Adipocyte (in vitro differentiated cells): Measurements from ENCODE around the gene UBC.
A peak's percentile ranks its signal among the peaks of the same experiment; 100 is the strongest.
"Not testable (repeated sequence)": the region's sequence is repeated elsewhere in the genome, so short reads cannot be mapped to it uniquely, and the experiment has no call there.

Source experiments
- DNase-seq: peaks from one replicate; pipeline ENCODE4 v3.0.0-alpha.2; 2015; ENCODE audit warnings: low read depth
- H3K27me3 ChIP-seq: replicated peaks from 2 replicates; pipeline ENCODE4 v1.7.0; 2013; ENCODE audit warnings: mild to moderate bottlenecking, low read length, moderate library complexity; ENCODE audit not compliant: control insufficient read depth, insufficient read depth
- H3K36me3 ChIP-seq: 2 replicates; pipeline ENCODE4 v1.7.0; 2013; ENCODE audit warnings: low read length, mild to moderate bottlenecking, moderate library complexity; ENCODE audit not compliant: control insufficient read depth, insufficient read depth, severe bottlenecking
- H3K4me1 ChIP-seq: 2 replicates; pipeline ENCODE4 v1.7.0; 2013; ENCODE audit warnings: mild to moderate bottlenecking, low read length, moderate library complexity; ENCODE audit not compliant: control insufficient read depth, insufficient read depth
- H3K4me3 ChIP-seq: 2 replicates; pipeline ENCODE4 v1.7.0; 2013; ENCODE audit warnings: mild to moderate bottlenecking, low read length, moderate library complexity
- H3K9ac ChIP-seq: 2 replicates; pipeline ENCODE4 v1.7.0; 2013; ENCODE audit warnings: mild to moderate bottlenecking, low read length, moderate library complexity
- H3K9me3 ChIP-seq: 2 replicates; pipeline ENCODE4 v1.7.0; 2013; ENCODE audit warnings: mild to moderate bottlenecking, low read length, moderate library complexity; ENCODE audit not compliant: control insufficient read depth

Gene UBC

DNA sequence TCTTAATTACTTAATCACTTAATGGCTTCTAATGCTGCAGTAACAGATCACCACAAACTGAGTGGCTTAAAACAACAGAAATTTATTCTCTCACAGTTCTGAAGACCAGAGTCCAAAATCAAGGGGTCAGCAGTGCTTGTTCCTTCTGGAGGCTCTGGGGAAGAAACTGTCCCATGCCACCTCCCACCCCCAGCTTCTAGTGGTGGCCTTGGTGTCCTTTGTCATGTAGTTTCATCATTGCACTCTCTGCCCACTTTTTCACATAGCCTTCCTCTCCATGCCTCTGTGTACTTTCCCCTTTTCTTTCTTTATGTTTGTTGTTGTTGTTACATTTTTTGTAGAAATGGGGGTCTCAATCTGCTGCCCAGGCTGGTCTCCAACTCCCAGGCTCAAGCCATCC is 16.1 kb upstream of the UBC start:
- no peak for DNase-seq
- H3K36me3 ChIP-seq, result no peaks in the 10 kb centered on the region
- H3K9ac ChIP-seq, result no peak overlapping the region

DNA sequence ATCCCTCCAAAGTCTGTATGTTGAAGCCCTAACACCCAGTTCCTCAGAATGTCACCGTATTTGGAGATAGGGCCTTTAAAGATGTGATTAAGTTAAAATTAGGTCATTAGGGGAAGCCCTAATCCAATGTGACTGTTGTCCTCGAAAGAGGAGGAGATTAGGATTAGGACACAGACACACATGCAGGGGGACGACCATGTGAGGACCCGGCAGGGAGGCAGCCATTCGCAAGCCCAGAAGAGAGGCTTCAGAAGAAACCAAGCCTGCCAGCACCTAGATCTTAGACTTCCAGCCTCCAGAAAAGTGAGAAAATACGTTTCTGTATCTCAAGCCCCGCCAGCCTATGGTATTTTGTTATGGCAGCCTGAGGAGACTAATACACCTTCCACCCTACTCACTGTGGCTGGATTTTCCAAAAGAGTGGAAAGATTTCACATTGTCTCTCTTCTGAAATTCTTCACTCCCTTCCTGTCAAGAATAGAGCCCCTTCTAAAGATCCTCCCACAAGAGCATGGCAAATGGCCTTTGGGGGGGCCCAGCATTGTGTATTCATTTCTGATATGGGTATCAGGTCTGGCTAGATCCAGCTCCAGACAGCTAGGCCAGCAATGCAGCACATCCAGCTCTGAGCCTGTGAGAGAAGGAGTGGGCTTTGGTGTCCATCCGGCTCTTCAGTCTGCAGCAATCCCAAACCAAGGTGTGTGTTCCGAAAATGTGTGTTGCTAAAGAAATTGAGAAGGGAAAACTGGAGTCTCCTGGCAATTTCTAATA is 15.4 kb upstream of the UBC start:
- H3K9ac ChIP-seq, result no peak overlapping the region
- peaks cover 7% of the 10 kb centered on the region for H3K4me1 ChIP-seq
- no peaks in the 10 kb centered on the region for H3K36me3 ChIP-seq
- DNase-seq, result no peak
- H3K9me3 ChIP-seq, result no peaks in the 10 kb centered on the region
- no peaks in the 10 kb centered on the region for H3K27me3 ChIP-seq
- no peak overlapping the region for H3K4me3 ChIP-seq

More for the DNA sequence above, 16.1 kb upstream of the UBC start:
- H3K27me3 ChIP-seq, result no peaks in the 10 kb centered on the region
- peaks cover 7% of the 10 kb centered on the region for H3K4me1 ChIP-seq
- H3K9me3 ChIP-seq, result no peaks in the 10 kb centered on the region
- H3K4me3 ChIP-seq, result no peak overlapping the region

DNA sequence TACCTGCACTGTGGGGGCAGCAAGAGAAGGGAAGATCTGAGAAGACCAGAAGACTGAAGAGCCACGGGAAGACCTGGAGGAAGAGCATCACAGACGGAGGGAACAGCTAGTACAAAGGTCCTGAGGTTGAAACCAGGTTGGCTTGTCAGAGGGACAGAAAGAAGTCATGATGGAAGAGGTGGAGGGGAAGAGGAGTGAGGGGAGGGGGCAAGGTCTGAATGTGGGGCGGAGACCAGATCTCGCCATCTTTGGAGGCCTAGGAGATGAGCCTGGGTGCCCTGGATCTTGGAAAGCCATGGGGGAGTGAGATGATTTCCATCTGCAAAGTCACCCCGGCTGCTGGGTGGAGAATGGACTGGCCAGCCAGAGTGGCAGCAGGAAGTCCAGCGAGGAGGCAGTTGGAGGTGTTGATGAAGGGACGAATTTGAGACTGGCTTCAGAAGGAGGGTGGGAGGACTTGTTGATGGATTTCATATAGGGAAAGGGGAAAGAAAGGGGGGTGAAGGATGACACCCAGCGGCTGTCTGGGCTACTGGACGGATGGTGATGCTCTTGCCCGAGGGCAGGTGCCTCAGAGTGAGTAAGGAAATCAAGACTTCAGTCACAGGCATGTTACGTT is 14.6 kb upstream of the UBC start:
- Histone ChIP-seq H3K9ac (no peak overlapping the region), H3K4me3 (no peak overlapping the region), H3K4me1 (peaks cover 11% of the 10 kb centered on the region), H3K9me3 (no peaks in the 10 kb centered on the region), H3K36me3 (no peaks in the 10 kb centered on the region), H3K27me3 (no peaks in the 10 kb centered on the region)
- no peak for DNase-seq

DNA sequence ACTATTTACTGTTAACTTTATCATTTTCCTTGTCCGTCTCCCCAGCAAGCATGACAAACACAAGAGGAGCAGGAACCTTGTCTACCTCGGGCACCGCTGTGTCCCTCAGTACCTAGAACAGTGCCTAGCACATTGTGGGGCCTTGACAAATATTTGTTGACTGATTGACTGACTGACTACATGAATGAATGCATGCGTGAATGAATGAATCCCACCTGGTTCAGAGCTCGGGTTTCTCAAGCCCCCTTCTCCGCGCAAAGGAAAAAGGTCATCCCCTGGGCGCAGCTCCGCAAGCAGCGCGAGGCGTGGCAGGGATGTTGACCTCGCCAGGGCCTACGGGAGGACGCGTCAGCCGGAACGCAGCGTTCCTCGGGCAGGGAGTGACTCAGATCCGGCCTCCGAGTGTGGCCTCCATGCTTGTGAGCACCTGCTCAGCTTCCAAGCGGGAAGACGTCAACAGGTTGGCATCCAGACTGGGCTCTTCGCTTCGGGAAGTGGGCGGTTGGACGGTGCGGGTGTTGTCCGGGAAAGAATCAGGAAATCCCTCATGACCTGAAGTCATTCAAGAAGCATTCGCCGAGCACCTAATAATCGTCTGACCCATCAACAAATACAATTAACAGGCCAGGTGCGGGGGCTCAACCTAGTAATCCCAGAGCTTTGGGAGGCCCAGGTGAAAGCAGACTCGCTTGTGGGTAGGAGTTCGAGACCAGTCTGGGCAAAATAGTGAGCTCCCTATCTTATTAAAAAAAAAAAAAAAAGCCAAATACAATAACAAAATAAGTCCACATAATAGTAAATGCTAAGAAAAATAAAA is 13.9 kb upstream of the UBC start:
- peak; percentile 22 for DNase-seq
- peak overlapping the region; percentile 86 for H3K4me3 ChIP-seq

DNA sequence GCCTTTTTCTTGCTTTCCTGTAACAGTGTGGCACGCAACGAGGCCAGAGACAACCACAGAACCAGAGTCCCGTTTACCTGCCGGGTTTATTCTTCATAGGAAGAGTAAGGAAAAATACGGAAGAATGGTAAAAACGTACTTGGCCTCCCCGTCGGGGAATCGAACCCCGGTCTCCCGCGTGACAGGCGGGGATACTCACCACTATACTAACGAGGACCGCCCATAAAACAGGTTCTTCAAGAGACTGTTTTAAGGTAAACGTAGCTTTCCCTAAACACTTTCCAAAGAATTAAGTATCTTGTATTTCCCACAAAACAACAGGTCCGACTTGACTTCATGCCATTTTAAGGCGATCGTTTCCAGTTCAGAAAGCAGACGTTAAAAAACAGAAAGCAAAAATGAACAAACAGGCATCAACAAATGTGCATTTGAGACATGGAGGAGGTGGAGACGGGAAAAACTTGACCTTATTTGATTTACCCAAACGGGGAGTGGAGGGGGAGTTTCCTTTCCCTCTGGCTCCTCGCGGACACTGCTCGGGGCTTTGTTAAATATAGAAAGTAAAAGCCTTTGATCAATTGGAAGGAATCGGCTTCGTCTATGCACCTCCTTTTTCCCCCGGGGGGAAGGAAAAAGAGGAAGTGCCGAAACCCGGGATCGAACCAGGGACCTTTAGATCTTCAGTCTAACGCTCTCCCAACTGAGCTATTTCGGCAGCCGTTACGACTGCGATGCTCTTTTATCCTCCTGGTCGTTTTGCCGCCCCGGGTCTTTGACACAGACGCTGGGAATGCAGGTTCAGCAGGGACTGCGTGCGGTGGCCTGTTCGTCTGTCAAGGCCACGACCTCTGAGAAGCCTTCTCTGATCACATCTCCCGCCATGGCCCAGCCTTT is 13.0 kb upstream of the UBC start:
- peak; percentile 92 for DNase-seq
- Histone ChIP-seq H3K4me3 (peak overlapping the region; percentile 86), H3K4me1 (peaks cover 13% of the 10 kb centered on the region), H3K9me3 (no peaks in the 10 kb centered on the region), H3K27me3 (no peaks in the 10 kb centered on the region), H3K36me3 (no peaks in the 10 kb centered on the region), H3K9ac (peak overlapping the region; percentile 85)

More for the DNA sequence above, 13.9 kb upstream of the UBC start:
- Histone ChIP-seq H3K27me3 (no peaks in the 10 kb centered on the region), H3K36me3 (no peaks in the 10 kb centered on the region), H3K4me1 (peaks cover 13% of the 10 kb centered on the region), H3K9me3 (no peaks in the 10 kb centered on the region), H3K9ac (no peak overlapping the region)

DNA sequence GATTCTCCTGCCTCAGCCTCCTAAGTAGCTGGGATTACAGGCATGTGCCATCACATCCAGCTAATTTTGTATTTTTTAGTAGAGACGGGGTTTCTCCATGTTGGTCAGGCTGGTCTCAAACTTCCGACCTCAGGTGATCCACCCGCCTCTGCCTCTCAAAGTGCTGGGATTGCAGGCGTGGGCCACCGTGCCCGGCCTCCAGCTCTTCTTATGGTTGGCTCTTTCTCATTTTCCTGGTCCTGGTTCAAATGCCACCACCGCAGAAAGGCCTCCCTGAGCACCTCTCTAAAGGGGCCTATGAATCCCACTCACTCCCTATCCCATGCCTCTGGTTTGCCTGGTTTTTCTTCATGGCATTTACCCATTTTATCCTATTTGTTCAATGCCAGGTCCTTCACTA is 11.3 kb upstream of the UBC start:
- not testable (repeated sequence) for H3K27me3 ChIP-seq, DNase-seq, H3K4me3 ChIP-seq, H3K36me3 ChIP-seq, H3K9me3 ChIP-seq, H3K9ac ChIP-seq
- H3K4me1 ChIP-seq, result peaks cover 13% of the 10 kb centered on the region

DNA sequence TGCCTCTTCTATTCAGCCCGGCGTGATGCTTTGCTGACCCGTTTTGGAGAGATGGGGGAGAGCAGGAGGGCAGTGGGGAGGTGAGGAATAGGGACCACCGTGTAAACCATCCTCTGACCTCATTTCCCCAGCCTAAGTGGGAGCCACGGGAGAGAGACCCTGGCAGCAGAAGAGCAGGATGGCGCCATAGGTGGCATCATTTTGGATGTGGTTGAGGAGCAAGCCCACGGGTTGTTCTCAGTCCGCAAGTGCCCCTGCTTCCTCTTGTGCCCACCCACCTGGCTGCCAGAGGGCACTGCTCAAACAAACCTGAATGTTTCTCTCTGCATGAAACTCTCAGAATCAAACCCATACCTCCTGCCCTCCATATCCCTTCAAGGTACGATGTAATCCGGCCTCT is 10.7 kb upstream of the UBC start:
- Histone ChIP-seq H3K36me3 (no peaks in the 10 kb centered on the region), H3K4me3 (no peak overlapping the region), H3K9ac (no peak overlapping the region), H3K9me3 (no peaks in the 10 kb centered on the region), H3K4me1 (peaks cover 13% of the 10 kb centered on the region), H3K27me3 (no peaks in the 10 kb centered on the region)
- no peak for DNase-seq

DNA sequence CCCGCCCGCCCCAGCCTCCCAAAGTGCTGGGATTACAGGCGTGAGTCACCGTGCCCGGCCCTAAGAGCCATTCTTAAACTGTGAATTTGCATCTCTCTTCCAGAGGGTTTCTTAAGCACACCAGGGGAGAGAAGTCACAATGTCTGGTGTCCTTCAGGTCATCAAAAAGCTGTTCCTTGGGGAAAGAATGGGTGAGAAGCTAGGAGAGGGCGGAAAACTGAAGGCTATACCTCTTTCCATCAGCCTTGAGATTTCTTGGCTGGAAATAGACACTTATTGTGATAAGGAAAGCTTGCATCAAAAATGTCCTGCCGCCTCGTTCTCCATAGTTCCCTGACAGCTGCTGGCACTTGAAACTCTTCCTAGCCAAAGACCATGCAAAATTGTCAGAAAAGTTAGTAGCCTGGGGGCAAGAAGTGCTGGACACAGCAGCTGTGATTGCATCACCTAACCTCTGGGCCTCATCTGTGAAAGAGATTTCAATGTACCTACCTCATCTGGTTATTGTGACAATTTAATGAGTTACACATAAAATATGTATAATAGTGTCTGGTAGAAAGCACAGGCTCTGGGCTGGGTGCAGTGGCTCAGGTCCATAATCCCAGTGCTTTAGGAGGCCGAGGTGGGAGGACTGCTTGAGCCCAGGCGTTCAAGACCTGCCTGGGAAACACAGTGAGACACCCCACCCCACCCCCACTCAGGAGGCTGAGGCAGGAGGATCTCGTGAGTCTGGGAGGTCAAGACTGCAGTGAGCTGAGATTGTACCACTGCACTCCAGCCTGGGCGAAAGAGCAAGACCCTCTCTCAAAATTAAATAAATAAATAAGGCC is 9.7 kb upstream of the UBC start:
- Histone ChIP-seq H3K4me1 (peaks cover 13% of the 10 kb centered on the region), H3K9ac (no peak overlapping the region), H3K27me3 (no peaks in the 10 kb centered on the region), H3K9me3 (no peaks in the 10 kb centered on the region), H3K36me3 (no peaks in the 10 kb centered on the region), H3K4me3 (no peak overlapping the region)
- DNase-seq, result peak; percentile 88

DNA sequence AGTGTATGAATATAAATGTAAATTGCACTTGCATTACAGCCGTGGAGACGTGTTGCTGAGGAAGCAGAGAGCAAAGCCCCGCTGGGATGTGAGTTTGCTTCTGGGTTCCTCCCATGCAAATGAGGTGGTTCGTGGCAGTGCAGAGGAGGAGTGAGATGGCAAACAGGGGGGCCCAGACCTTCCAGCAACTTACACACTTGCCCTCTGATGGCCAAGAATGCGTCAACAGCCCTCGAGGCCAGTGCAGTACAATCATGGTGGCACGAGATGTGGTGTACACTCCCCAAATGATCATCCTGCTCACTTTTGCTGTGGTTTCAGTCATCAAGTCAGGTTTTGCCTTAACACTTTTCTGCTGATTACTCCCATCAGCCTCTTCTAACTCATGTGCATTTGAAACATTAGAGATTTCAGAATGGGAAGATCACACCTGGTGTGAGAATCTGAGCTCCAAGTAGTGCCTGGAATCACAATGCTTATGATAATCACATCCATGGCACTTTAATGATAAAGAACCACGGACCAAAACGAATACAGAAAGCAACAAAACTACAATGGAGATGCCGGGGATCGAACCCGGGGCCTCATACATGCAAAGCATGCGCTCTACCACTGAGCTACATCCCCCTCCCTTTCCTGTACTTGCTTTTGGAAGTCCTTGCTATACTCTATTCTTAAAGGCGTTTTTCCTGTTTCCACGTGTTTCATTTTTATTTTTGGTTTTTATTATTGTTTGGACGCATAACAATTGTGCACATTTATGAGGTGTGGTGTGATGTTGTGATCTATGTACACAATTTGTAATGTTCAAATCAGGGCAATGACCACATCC is 7.0 kb upstream of the UBC start:
- DNase-seq, result peak; percentile 78
- Histone ChIP-seq H3K36me3 (no peaks in the 10 kb centered on the region), H3K9ac (peak overlapping the region; percentile 49), H3K4me3 (peak overlapping the region; percentile 78), H3K9me3 (no peaks in the 10 kb centered on the region), H3K27me3 (no peaks in the 10 kb centered on the region), H3K4me1 (peaks cover 26% of the 10 kb centered on the region)
